ENCODE measurements around the gene CA5A. TPM values are rescaled to one million over a fixed set of nuclear protein-coding genes. Genes with fewer than 3 reads are reported as not detected.

CA5A gene
- not detected in 2 replicates for total RNA-seq

DNA sequence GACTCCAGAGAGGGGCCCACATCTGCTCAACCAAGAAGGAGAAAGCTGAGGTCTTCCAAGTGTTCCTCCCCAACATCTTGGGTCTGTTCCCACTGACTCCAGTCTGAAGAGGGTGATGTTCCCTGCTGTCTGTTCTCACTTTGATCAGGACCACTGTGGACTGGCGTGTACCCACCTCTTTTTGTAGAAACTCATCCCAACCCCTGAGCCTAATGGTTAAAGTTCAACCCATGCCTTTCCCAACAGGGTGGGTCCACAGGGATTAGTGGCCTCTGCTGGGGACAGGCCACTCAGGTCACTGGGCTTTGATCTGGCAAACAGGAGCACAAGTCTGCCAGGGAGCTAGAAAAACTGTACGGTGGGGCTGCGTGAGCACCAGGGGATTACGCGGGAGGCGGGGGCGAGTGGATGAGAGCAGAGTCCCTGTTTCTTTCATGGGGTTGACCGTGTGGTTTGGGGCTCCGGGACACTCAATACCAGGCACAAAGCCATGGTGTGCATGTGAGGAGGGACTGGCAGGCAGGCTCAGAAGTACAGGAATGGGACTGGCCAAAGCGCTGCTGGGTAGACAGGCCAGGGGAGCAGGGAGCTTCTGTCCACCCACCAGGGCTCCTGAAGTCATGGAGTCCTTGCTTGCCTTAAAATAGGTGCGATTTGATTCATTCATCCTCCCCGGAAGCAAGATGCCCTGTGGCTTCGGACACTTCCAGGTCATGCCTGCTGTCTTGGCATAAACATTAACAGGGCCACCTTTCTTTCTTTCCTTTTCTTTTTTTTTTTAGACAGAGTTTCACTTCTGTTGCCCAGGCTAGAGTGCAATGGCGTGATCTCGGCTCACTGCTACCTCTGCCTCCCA, at the start of gene CA5A:
Gene CA5A (minus strand): TSS at position 155 of the 856 bp plus-strand sequence. CDS start 79 bp downstream, at position 76.

DNA sequence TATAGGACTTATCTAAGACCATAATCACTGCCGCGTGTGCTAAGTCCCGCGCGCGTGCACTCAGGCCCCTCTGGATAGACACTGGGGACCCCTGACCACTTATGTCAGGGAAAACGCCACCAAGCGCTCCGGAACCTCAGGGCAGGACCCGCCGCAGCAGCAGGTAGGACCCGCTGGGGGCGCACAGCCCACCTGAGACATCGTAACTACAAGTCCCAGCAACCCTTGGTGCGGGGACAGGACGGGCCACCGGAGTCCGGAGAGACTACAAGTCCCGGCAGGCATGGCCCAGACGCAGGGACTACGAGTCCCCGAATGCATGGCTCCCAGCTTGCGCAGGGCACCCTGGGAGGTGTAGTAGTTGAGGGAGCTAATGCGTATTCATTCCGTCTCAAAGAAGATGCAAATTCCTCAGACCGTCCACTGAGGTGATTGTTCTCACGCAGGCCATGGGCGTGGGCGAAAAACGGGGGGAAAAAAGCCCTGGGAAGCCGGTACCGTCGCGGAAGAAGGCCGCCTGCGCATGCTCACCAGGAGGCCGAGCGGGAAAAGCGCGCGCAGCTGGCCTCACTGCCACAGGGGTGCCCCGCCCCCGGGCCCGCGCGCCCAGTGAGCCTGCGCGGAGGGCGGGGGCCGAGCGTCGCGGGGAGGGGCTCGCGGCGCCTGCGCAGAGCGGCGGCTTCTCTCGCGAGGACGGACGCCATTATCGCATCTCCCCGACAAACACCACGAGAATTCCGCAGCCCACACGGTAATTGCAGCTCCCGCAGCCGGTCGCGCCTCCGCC, 14.6 kb upstream of the CA5A start, which contains the start of gene BANP:
Gene BANP (plus strand): TSS at position 670 of the 787 bp plus-strand sequence. CDS start 23,682 bp downstream, outside the sequence.

DNA sequence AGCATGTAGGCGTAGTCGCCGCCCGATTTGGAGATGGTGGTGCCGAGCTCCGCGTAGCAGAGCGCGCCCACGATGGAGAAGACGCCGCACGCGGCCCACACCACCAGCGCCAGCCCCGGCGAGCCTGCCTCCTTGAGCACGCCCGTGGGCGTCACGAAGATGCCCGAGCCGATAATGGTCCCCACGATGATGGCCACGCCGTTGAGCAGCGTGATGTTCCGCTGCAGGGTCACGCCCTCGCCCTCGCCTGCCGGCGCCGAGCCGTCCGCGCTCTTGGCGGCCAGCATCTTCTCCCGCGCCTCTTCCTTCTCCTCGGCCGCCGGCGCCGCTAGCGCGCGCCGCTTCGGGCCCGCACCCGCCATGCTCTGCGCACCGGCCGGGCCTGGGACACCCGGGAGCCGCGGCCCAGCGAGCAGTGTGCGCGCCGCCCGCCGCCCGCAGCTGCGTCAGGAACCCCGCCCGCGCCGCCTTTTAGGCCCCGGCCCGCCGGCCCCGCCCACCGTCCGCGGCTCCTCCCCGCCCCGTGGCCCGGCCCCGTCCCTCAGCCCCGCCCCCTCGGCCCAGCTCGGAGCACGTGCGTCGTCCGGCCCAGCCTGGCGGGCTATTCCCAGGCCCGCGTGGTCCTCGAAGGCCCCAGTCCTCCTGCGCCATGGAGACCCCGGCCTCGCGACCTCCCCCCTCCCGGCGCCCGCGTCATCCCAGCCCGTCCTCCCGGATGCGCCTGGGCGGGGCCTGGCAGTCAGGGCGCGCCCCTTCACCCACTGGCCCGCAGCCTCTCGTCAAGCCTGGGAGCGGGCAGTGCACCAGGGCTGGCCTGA, 67.1 kb downstream of the CA5A start, which contains the start of gene SLC7A5:
Gene SLC7A5 (minus strand): TSS at position 447 of the 818 bp plus-strand sequence. CDS start 85 bp downstream, at position 362.

Small RNA genes within 50 kb of the gene (small RNA-seq; reads per million reads assigned to genes)
- gene AC127455.1, result not detected

Other genes with a start within 250 kb of the CA5A start
- 12.6 and 14.9 TPM in 2 replicates for gene KLHDC4, start 170.5 kb downstream of the CA5A start, total RNA-seq
- 34.9 and 37.8 TPM in 2 replicates for gene SLC7A5, start 67.0 kb downstream of the CA5A start, total RNA-seq
- 20.2 and 26.6 TPM in 2 replicates for gene BANP, start 14.9 kb upstream of the CA5A start, total RNA-seq

All from hair follicle dermal papilla cell (primary cell).